K562 (cell line): ENCODE data around the gene TULP4. TPM values are rescaled to one million over a fixed set of nuclear protein-coding genes. Genes with fewer than 3 reads are reported as not detected.

Experiments
- CREM ChIP-seq: IDR thresholded peaks from 2 replicates; pipeline ENCODE4 v1.6.1; 2014; ENCODE audit warnings: antibody characterized with exemption, low read depth
- FOSL1 ChIP-seq: fragments of 200-800 bp; sonication (Bioruptor generic); conservative IDR thresholded peaks from 2 replicates; pipeline ENCODE4 v1.6.1; 2016; ENCODE audit warnings: missing genetic modification characterization, missing compliant biosample characterization
- GTF2E2 ChIP-seq: fragments of 200-800 bp; sonication (Bioruptor generic); IDR thresholded peaks from 2 replicates; pipeline ENCODE4 v1.6.1; 2016; ENCODE audit warnings: missing genetic modification characterization, missing compliant biosample characterization
- HDAC1 ChIP-seq, 2 experiments: fragments of 450-650 bp; IDR thresholded peaks; 2 replicates each; pipeline ENCODE4 v1.6.1; 2016 to 2017; ENCODE audit warnings: inconsistent platforms in 1 of 2, mild to moderate bottlenecking in 1 of 2, moderate library complexity in 1 of 2
- HDAC2 ChIP-seq: fragments of 450-650 bp; IDR thresholded peaks from 2 replicates; pipeline ENCODE4 v1.6.1; 2016; ENCODE audit warnings: mild to moderate bottlenecking
- NFE2 ChIP-seq: IDR thresholded peaks from 2 replicates; pipeline ENCODE4 v1.6.1; 2014; ENCODE audit warnings: antibody characterized with exemption, low read depth
- NR1H2 ChIP-seq: sonication (generic); formaldehyde crosslinking; IDR thresholded peaks from 2 replicates; pipeline ENCODE4 v1.4.0; 2020; ENCODE audit warnings: mild to moderate bottlenecking, missing genetic modification reagents
- PREB ChIP-seq: sonication (generic); formaldehyde crosslinking; IDR thresholded peaks from 2 replicates; pipeline ENCODE4 v1.8.1; 2023; ENCODE audit warnings: mild to moderate bottlenecking, missing genetic modification reagents
- PTBP1 ChIP-seq: fragments of 200-400 bp; formaldehyde crosslinking; IDR thresholded peaks from 2 replicates; pipeline ENCODE4 v1.6.1; 2017; ENCODE audit warnings: low read depth, low read length
- SIRT6 ChIP-seq: IDR thresholded peaks from one replicate; pipeline ENCODE4 v1.6.1; 2012; ENCODE audit warnings: low read depth, mild to moderate bottlenecking, control low read depth, inconsistent platforms, low read length, moderate library complexity
- SMC3 ChIP-seq: conservative IDR thresholded peaks from 2 replicates; pipeline ENCODE4 v1.6.1; 2011; ENCODE audit warnings: low read depth, low read length, improper control_type of control experiment; ENCODE audit not compliant: insufficient read depth
- TEAD2 ChIP-seq: fragments of 450-650 bp; IDR thresholded peaks from 2 replicates; pipeline ENCODE4 v1.6.1; 2016; ENCODE audit warnings: missing genetic modification characterization, control low read depth, missing compliant biosample characterization
- ZFPM2 ChIP-seq: fragments of 250-450 bp; sonication (Bioruptor Pico); IDR thresholded peaks from 2 replicates; pipeline ENCODE4 v1.5.1; 2022; ENCODE audit warnings: mild to moderate bottlenecking
- polyA plus RNA-seq, 8 experiments: library from polyadenylated mRNA; depleted of rRNA in 4 of 8; stranded (reverse) in 5 of 8; unstranded in 3 of 8; fragments of >200 nt; fragmentation: Nextera tagmentation in 2 of 8; fragmentation: Illumina TruSeq in 1 of 8; extraction: Ambion mirVana in 2 of 8; extraction: Trizol in 1 of 8; gene quantifications; 2 replicates each; pipeline versions ENCODE4 v1.2.1 to v1.2.3, GENCODE V29; 2011 to 2014; ENCODE audit warnings: inconsistent platforms in 1 of 8, missing spikeins in 1 of 8
- total RNA-seq, 7 experiments: library from RNA; depleted of rRNA in 6 of 7; stranded (reverse); fragments of >200 nt in 6 of 7; fragmentation: Illumina TruSeq in 2 of 7; extraction: Trizol in 2 of 7; gene quantifications; 2 replicates each; pipeline versions ENCODE4 v1.2.1 to v1.2.3, GENCODE V29; 2011 to 2021; ENCODE audit warnings: low replicate concordance in 1 of 7
- TF ChIP-seq, protein P1 (sequence below): sonication (generic); formaldehyde crosslinking; IDR thresholded peaks from 2 replicates; pipeline ENCODE4 v1.8.1; 2022; ENCODE audit warnings: missing genetic modification reagents
- TF ChIP-seq, protein P2 (sequence below): fragments of 250-450 bp; sonication (Bioruptor Pico); IDR thresholded peaks from 2 replicates; pipeline ENCODE4 v1.5.0; 2020; ENCODE audit warnings: mild to moderate bottlenecking
- TF ChIP-seq, protein P3 (sequence below), 3 experiments: fragments of 200-800 bp in 1 of 3; sonication (Bioruptor generic) in 1 of 3; sonication (generic) in 1 of 3; formaldehyde crosslinking in 1 of 3; IDR thresholded peaks; 2 replicates each; pipeline versions ENCODE4 v1.6.1 to v1.8.0; 2016 to 2022; ENCODE audit warnings: mild to moderate bottlenecking in 2 of 3, missing compliant biosample characterization in 2 of 3, missing genetic modification characterization in 2 of 3, missing genetic modification reagents in 1 of 3
- TF ChIP-seq, protein P4 (sequence below): fragments of 450-650 bp; formaldehyde crosslinking; conservative IDR thresholded peaks from 2 replicates; pipeline ENCODE4 v1.4.0; 2022; ENCODE audit warnings: mild to moderate bottlenecking, missing genetic modification characterization
- TF ChIP-seq, protein P5 (sequence below): fragments of 450-650 bp; IDR thresholded peaks from 2 replicates; pipeline ENCODE4 v1.6.1; 2017; ENCODE audit warnings: antibody characterized with exemption, mild to moderate bottlenecking

The TULP4 gene
- total and polyA plus RNA-seq, 9 of the 15 experiments (the other 6 are each of a cell fraction or from before 2014, with no cell fraction given): 1.2 to 50.4 (median 11.0) TPM

DNA sequence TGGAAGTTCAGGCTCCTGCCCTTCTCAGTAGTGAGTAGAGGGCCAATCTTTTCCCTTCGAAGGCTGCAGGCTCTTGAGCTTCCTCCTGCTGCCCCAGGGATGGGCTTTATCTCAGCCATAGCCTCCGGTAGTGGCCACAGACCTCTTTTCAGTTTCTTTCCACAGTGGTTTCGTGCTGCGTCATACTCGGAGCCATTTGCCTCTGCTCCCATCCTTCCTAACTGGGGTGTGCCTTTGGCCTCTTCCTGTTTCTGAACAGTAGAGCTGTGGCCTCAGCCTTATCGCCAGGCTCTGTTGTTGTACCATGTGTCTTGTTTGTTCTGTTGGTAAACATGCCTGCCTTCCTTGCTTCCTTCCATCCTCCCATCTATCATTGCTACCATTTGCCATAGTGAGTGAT is 54.1 kb downstream of the TULP4 start (continued):
- TF ChIP-seq, protein P1, sequence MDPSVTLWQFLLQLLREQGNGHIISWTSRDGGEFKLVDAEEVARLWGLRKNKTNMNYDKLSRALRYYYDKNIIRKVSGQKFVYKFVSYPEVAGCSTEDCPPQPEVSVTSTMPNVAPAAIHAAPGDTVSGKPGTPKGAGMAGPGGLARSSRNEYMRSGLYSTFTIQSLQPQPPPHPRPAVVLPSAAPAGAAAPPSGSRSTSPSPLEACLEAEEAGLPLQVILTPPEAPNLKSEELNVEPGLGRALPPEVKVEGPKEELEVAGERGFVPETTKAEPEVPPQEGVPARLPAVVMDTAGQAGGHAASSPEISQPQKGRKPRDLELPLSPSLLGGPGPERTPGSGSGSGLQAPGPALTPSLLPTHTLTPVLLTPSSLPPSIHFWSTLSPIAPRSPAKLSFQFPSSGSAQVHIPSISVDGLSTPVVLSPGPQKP: no peak
- no peak for TF ChIP-seq SMC3
- TF ChIP-seq NR1H2 (CRISPR knock-in tag): no peak
- no peak for TF ChIP-seq TEAD2 (tag)
- peak; percentile 97 for TF ChIP-seq NFE2
- TF ChIP-seq, protein P2, sequence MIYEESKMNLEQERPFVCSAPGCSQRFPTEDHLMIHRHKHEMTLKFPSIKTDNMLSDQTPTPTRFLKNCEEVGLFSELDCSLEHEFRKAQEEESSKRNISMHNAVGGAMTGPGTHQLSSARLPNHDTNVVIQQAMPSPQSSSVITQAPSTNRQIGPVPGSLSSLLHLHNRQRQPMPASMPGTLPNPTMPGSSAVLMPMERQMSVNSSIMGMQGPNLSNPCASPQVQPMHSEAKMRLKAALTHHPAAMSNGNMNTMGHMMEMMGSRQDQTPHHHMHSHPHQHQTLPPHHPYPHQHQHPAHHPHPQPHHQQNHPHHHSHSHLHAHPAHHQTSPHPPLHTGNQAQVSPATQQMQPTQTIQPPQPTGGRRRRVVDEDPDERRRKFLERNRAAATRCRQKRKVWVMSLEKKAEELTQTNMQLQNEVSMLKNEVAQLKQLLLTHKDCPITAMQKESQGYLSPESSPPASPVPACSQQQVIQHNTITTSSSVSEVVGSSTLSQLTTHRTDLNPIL (CRISPR knock-in tag): no peak
- no peak for TF ChIP-seq FOSL1 (tag)
- no peak for TF ChIP-seq SIRT6
- no peak for TF ChIP-seq PREB (CRISPR knock-in tag)
- TF ChIP-seq, protein P3, sequence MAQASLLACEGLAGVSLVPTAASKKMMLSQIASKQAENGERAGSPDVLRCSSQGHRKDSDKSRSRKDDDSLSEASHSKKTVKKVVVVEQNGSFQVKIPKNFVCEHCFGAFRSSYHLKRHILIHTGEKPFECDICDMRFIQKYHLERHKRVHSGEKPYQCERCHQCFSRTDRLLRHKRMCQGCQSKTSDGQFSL (CRISPR knock-in tag; IDR thresholded peaks at IDR 0.05): no peak
- TF ChIP-seq, protein P3 (tag; IDR thresholded peaks at IDR 0.05): no peak
- TF ChIP-seq, protein P4, sequence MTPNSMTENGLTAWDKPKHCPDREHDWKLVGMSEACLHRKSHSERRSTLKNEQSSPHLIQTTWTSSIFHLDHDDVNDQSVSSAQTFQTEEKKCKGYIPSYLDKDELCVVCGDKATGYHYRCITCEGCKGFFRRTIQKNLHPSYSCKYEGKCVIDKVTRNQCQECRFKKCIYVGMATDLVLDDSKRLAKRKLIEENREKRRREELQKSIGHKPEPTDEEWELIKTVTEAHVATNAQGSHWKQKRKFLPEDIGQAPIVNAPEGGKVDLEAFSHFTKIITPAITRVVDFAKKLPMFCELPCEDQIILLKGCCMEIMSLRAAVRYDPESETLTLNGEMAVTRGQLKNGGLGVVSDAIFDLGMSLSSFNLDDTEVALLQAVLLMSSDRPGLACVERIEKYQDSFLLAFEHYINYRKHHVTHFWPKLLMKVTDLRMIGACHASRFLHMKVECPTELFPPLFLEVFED (CRISPR knock-in tag): 0 out of 2 replicates have a peak, but pooled peaks have one; percentile 29
- no peak for TF ChIP-seq GTF2E2 (tag)
- TF ChIP-seq HDAC2: peak; percentile 73
- TF ChIP-seq PTBP1: no peak
- TF ChIP-seq HDAC1 (IDR thresholded peaks at IDR 0.05): 0 out of 4 replicates have a peak, but pooled peaks of 1 of the 2 experiments have one; percentile 40
- TF ChIP-seq, protein P5, sequence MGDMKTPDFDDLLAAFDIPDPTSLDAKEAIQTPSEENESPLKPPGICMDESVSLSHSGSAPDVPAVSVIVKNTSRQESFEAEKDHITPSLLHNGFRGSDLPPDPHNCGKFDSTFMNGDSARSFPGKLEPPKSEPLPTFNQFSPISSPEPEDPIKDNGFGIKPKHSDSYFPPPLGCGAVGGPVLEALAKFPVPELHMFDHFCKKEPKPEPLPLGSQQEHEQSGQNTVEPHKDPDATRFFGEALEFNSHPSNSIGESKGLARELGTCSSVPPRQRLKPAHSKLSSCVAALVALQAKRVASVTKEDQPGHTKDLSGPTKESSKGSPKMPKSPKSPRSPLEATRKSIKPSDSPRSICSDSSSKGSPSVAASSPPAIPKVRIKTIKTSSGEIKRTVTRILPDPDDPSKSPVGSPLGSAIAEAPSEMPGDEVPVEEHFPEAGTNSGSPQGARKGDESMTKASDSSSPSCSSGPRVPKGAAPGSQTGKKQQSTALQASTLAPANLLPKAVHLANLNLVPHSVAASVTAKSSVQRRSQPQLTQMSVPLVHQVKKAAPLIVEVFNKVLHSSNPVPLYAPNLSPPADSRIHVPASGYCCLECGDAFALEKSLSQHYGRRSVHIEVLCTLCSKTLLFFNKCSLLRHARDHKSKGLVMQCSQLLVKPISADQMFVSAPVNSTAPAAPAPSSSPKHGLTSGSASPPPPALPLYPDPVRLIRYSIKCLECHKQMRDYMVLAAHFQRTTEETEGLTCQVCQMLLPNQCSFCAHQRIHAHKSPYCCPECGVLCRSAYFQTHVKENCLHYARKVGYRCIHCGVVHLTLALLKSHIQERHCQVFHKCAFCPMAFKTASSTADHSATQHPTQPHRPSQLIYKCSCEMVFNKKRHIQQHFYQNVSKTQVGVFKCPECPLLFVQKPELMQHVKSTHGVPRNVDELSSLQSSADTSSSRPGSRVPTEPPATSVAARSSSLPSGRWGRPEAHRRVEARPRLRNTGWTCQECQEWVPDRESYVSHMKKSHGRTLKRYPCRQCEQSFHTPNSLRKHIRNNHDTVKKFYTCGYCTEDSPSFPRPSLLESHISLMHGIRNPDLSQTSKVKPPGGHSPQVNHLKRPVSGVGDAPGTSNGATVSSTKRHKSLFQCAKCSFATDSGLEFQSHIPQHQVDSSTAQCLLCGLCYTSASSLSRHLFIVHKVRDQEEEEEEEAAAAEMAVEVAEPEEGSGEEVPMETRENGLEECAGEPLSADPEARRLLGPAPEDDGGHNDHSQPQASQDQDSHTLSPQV: peak; percentile 95
- no peak for TF ChIP-seq ZFPM2 (CRISPR knock-in tag)
- TF ChIP-seq CREM: peak; percentile 84
